Fibroblast of lung (primary cell): Measurements from ENCODE around the gene FSTL4.

ENCODE experiments used
- CTCF ChIP-seq, 2 donors: IDR thresholded peaks in 1 of 2; conservative IDR thresholded peaks in 1 of 2; 1 replicate in 1 of 2; 2 replicates in 1 of 2; pipeline ENCODE4 v1.5.1; 2011 to 2012; ENCODE audit warnings: low read length in 2 of 2, control low read depth in 1 of 2, inconsistent platforms in 1 of 2, low read depth in 1 of 2, mild to moderate bottlenecking in 1 of 2
- EZH2 ChIP-seq: IDR thresholded peaks from 2 replicates; pipeline ENCODE4 v1.5.1; 2012; ENCODE audit warnings: low read length, control low read depth, mild to moderate bottlenecking; ENCODE audit errors: missing control alignments

GRCh38 chr5:133227897-133228296, 384.4 kb downstream of the FSTL4 start:
- TF ChIP-seq CTCF (conservative IDR thresholded peaks at IDR 0.05 in 1 of 2, IDR thresholded peaks at IDR 0.05 in 1 of 2; ENCODE audit: low read depth in 1 of 2, low read length in 2 of 2) (no peak), EZH2 (no peak)
